ENCODE measurements around the gene TMEM147.

The TMEM147 gene, protein sequence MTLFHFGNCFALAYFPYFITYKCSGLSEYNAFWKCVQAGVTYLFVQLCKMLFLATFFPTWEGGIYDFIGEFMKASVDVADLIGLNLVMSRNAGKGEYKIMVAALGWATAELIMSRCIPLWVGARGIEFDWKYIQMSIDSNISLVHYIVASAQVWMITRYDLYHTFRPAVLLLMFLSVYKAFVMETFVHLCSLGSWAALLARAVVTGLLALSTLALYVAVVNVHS

DNA sequence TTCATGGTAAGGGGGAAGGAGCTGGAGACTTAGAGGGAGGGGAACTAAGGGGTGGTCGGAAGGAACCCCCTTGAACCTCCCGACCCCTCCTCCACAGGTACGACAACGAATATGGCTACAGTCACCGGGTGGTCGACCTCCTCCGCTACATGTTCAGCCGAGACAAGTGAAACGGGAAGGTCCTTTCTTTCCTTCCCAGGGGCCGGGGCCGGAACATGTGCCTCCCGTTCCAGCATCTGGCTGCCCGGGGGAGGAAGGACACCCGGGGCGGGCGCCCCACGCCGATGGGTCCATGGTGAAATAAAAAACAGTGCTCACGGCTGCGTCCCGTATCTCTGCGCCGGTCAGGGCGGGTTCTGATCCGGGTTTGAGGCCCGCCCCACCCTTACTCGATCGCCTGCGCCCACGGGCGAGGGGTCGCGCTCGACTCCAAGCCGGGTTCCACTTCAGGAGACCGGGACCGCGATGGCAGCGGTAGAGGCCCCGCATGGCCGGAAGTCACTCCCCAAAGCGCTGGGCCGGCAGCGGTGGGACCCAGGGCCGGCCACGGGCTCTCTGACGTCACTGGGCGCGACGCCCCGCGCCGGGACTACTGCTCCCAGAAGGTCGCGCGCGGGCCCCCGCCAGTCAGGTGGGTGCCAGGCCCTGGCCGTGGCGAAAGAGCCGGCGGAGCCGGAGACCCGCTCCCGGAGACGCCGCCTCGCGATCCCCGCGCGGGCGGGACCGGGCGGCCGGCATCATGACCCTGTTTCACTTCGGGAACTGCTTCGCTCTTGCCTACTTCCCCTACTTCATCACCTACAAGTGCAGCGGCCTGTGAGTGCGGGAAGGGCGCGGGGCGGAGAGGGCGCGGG lies at the start of gene TMEM147:
Gene TMEM147, plus strand, starts transcription at position 626 of the 854 bp plus-strand sequence. Its CDS starts 114 bp downstream, at position 740.
- peak; percentile 13 for DNase-seq

DNA sequence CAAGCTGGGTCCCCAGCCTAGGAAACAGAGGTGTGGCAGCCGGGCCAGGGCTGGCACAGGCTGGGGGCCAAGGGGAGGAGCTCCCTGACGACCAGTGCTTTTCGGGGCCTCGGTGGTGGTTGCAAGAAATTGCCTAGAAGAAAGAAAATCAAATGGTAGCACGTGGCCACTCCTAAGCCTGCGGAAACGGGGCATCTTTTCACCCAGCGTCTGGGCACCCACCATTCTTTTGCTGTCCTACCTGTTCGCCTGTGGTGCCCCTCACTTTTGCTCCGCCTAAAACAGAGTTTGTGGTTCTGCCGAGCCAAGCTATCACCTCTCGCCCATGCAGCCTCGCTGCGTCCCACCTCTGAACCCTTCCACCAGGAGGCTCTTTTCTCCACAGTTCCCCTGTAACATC lies 48.0 kb upstream of the TMEM147 start:
- DNase-seq = no peak

DNA sequence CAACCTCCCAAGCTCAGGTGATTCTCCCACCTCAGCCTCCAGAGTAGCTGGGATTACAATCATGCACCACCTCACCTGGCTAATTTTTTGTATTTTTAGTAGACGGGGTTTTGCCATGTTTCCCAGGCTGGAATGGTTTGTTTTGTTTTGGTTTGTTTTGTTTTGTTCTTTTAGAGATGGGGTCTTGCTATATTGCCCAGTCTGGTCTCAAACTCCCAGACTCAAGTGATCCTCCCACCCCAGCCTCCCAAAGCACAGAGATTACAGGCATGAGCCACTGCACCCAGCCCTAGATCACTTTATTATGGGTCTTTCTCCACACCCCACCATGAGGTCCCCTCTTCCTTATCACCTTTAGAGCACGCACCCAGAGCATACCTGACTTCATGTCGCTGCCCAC lies 47.2 kb upstream of the TMEM147 start:
- DNase-seq = no peak

DNA sequence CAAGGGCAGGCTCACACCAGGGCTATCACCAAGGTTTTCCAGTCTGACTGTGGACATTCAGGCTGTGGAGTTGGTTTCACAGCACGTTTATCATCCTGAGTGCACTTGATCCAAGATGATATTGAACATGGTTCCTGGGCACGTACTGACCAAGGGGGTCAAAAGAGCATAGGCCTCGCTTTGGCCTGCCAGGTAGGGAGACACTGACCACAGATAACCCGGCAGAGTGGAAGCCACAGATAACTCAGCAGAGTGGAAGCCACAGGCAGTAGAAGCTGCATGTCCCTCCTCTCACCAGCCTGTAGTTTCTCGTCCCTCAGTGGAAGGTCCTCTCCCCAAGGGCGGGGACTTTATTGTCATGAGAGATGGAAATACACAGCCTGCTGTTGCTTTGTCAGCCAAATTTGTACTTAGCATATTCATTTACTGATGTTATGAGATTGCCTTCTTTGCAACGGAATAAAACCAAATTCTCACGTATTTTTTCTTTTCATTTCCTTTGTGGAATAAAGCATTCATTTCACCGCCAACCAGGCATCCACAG lies 46.4 kb upstream of the TMEM147 start:
- DNase-seq = no peak

DNA sequence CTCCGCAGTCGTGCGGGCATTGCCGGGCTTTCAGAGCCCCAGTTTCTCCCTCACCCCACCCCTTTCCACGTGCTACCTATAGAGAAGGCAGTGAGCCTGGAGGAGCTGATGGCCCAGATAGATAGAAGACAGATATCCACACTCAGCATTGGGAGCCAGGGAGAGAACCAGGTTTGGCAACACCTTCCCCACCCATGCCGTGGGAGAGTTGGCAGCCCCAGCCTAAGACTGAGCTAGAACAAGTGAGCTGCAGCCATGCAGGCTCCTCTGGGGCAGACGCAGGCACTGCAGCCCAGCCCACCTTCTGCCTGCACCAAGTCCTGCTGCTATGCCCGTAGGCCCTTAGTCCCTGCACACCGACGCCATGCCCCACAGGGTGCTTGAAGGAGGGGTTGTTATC lies 44.8 kb upstream of the TMEM147 start:
- DNase-seq = no peak

DNA sequence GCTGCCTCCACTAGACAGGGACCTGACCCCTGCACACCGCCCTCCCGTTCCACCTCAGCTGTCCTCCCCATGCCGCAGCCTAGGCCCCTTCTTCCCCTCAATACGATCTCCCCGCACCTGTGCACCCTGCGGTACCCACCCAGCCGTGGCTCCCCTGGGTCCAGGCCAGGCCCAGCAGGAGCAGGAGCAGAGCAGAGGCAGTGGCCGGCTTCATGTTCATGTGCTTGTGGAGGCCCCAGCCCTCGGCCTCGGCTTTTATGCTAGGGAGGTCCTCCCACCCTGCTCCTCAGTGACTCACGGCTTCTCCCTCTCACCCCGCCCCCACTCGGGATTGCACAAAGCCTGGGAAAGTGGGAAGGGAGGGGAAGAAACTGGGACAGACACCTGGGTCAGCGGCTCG lies 43.7 kb upstream of the TMEM147 start:
- DNase-seq = no peak

DNA sequence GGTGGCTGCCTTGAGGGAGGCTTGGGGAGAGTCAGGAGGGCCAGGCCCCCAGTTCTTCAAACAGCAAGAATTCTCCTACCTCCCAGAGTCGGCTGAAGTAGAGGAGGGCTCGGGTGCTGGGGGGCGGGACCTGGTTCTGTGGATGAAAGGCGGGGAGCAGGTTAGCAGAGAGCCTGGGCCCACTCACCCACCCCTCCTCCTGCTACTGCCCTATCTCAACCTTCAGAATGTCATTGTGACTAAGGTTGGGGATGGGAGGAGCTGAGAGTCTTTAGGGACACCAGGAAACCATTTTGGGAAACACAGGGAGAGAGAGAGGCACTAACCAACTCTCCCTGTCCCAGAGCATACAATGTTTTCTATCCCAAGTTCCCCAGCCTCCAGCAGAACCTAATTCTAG lies 42.7 kb upstream of the TMEM147 start:
- no peak for DNase-seq

DNA sequence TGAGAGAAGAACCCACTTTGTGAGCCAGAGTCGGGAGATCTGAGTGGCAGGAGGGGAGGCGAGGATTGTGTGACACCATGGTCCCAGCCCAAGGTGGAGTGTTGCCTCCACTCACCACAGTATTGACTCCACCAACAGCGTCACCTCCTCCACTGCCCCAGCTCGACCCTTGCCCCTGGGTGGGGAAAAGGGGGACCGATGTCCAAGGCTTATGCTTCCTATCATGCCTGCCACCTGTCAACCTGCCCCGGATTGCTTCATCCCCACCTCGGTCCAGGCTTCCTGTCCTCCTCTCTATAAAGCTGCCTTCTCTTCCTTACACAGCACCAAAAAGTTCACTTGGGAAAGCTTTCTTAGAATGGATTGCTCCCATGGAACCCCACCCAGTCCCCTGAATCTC lies 39.4 kb upstream of the TMEM147 start:
- no peak for DNase-seq

DNA sequence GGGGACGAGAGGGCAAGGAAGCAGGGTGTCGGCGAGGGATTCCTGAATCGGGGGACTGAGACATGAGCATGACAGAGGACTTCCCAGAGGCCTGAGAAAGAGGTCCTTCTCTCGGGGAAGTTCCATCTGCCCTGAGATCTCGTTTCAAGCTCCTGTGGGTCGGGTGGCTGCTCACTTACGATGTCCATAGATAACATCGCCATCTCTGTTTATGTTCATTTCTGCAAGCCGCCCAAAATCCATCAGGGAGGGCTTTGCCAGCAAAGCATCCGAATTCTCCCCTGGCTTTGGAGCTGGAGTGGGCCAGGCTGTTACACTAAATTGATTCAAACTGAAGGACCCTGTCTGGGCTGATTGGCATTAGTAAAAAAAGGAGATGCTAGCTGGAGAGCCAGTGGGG lies 37.9 kb upstream of the TMEM147 start:
- no peak for DNase-seq

DNA sequence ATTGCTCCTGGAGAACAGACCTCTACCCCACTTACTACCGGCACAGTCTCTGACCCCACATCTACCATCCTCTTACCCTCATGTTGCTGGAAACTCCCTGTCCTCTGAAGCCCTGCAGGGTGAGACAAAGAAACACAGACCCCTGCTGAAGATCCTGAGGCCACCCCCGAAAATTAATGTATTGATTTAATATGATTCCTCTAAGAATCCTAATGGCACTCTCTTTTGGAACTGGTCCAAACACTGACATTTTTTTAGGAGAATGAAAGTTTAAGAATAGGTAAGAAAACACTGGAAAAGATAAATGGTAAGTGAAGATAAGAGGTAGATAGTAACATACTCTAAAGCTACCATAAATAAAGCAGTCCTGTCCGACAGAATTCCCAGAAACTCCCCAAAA lies 37.3 kb upstream of the TMEM147 start:
- no peak for DNase-seq

DNA sequence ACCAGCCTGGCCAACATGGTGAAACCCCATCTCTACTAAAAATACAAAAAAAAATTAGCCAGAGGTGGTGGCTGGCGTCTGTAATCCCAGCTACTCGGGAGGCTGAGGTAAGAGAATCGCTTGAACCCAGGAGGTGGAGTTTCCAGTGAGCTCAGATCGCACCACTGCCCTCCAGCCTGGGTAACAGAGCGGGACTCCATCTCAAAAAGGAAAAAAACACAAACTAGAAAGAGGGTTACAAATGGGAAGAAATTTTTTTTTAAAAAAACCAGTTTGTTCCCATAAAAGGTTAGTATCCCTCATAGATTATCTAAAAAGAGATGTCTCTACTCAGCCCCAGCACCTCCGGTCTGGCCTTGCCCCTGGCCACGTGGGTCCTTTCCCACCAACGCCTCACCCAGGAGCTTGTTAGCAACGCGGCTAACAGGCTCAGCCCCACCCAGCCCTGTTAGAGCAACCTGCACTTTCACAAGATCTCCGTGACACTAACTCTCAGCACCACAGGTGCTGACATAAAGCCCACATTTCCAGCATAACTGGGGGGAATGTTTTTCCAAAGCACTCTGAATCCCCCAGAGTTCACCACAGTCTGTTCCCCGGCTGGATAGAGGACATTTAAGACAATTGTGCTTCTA lies 36.3 kb upstream of the TMEM147 start:
- DNase-seq = no peak

DNA sequence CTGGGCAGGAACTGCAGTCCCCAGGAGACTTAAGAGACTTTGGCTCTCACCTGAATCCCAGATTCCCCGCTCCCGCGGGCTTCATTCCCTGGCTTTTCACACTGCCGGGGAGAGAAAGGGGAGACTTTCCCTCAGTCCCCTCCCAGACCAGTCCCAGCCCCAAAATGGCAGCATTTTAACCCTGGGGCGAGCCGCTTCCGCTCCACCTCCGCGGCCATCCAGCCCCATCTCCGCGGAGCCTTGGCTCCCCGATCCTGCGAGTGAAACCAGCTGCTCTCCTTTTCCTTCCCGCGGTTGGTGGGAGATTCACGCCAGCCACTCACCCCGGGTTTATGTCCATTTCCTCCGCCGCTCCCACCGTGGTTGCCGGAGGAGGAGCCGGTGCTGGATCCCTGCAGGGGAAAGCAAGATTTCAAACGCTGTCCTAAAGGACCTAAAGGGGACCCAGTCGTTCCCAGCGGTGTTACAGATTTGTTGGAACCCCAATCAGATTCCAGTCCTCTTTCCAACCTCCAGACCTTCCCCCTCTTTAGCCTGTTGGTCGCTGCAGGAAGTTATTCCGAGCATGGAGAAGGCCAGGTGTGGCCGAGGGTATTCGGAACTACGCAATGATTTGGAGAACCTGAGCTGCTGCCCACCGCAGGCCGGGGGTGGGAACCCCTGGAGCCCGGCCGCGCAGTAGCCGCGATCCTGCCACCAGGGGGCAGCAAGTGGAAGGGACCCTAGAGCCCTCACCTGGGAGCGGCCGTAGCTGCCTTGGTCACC lies 35.4 kb upstream of the TMEM147 start:
- DNase-seq = no peak

DNA sequence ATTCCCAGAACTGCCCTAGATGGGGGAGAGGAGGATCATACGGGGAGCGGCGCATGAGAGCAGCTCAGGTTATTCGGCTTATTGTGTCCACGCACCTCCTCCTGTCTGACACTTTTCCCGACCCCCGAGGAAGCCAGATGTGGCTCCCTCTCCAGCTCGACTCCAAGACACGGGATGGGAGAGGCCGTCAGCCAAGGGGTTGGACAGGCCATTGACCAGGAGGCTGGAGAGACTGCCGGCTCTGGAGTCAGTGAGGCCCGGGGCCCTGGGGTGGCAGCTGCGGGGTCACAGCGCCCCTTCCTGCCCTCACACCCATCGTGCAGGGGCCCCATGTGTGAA lies 34.8 kb upstream of the TMEM147 start:
- DNase-seq = no peak

DNA sequence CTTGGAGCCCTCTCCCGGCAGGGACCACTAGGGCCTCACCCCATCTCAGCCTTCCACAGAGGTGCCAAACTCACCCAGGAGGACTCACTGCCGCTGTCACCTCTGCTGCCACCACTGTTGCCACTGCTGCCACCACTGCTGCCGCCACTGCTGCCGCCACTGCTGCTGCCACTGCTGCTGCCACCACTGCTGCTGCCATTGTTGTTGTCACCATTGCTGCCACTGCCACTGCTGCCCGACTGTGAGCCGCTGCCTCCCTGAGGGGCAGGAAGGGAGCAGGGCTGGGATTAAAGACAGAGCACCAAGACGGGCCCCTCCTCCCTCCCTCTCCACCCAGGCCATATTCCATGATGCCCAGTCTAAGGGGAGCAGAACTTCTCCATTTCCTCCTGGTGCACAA lies 34.1 kb upstream of the TMEM147 start:
- no peak for DNase-seq

DNA sequence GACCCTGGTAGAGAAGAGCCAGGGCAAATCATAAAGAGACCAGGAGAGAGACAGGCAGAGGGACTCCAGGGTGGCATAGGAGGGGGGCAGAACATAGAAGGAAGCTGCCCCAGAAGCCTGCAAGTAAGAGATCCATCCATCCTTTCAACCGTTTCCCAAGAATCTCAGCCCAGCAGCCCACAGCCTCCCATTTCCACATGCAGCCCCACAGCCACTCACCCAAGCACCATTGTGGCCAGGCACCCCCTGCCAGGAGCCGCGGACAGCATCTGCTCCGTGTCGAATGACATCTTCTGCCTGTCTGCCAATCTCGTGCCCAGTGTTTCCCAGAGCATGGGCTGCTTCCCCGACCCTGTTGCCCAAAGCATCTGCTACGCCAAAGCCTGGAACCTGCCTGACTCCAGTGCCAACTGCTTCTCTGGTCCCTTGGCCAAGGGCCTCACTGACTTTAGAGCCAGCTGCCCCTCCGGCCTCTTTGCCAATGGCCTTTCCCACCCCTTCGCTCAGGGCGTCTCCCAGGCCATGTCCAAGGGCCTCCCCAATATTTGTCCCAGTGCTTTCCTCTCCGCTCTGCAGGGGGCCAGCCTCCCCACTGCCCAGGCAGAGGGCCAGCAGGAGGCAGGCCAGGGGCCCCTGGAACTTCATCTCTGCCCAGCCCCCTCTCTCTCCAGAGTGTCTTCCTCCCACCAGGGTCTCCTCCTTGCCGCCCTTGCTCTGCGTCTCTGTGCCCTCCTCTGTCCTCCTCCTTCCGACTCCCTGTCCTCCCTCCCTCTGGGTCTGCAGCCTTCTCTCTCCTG lies 32.4 kb upstream of the TMEM147 start:
- DNase-seq = no peak

DNA sequence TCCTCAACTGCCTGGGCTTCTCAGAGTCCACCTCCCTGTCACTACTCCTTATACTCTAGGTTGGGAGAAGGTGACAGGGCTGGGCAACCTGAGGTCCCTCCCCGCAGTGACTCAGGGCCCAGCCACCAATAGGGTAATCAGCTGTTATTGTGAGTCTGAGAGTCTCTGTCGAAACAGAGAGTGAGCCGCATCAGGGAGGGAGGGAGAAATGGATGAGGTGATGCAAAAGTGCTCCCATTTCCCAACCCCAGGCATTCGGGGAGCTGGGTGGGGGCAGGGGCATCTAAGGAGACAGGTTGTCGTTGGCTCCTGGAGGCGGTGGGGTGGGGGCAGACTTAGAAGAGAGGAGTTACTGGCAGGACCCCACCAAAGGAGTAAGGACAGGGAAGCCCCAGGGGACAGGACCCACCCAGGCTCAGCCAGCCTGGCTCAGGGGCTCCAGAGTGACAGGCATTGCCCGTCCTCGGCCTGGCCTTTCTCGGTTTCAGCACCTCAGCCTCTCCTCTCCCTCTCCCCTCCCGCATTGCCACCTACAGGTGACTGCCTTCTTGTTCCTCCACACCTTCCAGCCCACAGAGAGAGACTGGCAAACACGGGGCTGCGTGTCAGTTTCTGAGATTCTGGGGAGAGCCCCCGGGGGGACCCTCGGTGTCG lies 31.7 kb upstream of the TMEM147 start, which contains the start of gene DMKN:
Gene DMKN, minus strand, starts transcription at position 22 of the 654 bp plus-strand sequence. CDS start 174 bp downstream, outside the sequence.
- no peak for DNase-seq

DNA sequence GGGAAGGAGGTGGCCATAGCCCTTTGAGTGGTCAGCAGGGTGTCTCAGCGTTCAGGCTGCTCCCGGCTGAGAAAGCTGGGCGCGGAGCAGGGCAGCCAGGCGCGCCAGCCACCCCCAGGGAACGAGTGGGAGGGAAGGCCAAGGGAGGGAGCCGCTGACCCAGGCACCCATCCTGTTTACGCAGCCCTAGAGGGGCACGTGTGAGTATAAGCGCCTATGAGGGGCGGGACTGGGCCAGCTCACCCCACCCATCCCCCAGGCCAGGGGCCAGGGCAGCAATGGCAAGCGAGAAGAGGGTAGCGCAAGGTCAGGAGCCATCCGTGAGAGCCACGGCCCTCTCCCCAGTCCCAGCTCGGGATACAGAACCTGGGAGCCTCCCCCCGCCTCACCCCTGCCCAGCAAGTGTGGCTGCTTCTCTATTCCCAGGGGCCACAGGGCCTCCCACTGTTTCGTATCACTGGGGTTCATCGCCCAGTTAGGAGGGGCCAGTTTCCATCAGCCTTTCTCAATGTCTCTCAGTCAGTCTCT lies 31.1 kb upstream of the TMEM147 start:
- DNase-seq = no peak

DNA sequence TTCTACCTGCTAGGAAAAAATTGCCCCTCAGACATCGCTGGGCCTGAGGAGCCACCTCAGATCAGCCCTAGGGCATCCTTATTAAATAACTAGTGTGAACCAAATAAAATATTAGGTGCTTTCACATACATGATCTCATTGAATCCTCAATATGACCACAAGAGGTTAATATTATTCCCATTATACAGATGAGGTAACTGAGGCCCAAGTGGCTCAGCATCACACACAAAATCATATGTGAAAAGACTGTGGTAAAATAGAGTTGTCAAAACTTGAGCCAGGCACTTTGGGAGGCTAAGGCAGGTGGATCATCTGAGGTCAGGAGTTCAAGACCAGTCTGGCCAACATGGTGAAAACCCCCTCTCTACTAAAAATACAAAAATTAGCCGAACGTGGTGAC lies 29.1 kb upstream of the TMEM147 start:
- DNase-seq = no peak

DNA sequence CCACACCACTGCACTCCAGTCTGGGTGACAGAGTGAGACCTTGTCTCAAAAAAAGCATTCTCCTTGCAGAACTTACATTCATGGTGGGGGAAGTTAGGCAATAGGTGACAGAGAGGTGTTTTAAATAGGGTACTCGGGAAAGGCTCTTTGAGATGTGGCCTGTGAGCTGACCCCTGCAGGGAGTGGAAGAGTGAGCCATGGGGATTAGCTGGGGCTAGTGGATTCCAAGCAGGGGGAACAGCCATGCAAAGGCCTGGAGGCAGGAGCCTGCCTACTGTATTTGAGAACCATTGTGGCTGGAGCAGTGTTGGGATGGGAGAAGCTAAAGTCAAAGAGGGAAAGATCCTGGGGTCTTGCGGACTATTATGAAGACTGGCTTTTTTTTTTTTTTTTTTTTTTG lies 28.1 kb upstream of the TMEM147 start:
- no peak for DNase-seq

DNA sequence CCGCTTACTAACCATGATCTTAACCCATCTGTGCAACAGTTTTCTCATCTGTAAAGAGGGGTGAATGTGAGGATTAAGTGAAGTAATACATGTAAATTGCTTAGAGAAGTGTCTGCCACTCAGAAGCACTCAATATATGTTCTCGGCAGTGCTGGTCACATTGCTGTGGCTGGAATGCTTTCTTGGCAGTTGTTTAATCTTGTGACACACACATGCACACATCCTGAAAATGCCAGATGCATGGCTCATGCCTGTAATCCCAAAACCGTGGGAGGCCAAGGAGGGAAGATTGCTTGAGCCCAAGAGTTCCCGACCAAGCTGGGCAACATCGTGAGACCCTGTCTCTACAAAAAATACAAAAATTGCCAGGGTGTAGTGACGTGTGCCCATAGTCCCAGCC lies 27.1 kb upstream of the TMEM147 start:
- DNase-seq = no peak

DNA sequence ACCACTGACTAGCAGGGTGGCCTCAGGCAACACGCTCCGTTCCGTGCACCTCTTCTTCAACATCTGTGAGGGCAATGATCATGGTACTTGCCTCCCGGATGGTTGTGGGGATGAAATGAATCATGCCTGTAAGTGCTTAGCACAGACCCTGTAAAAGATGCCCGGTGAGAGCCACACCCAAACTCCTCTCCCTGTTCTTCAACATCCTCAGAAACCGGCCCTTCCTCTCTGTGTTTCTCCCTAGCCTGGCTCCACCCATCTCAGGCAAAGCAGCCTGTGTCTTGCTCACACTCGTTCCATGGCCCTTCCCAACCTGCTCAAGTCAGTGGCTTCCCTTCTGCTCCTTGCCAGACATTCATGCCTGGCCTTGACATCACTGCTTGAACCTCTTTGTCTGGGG lies 26.1 kb upstream of the TMEM147 start:
- no peak for DNase-seq

Data from NCI-H2029 treated with DMSO at 0.1 percent for 48 hours (cell line).